Posterior vena cava (tissue), 2 donors: ENCODE data around the gene MAP2. TPM values are rescaled to one million over a fixed set of nuclear protein-coding genes. Genes with fewer than 3 reads are reported as not detected.

ENCODE experiments used
- DNase-seq: peaks from one replicate; pipeline ENCODE4 v3.0.0-alpha.2; 2020; ENCODE audit warnings: low spot score
- intact Hi-C, 2 donors: fragments of 100-400 bp; cut with DNase I; formaldehyde crosslinking; loops; one replicate each; pipeline versions ENCODE4 v1.14.1 to v1.14.2; 2022 to 2023
- total RNA-seq, 2 donors: library from RNA; stranded (reverse); fragmentation: NEBNext Ultra II Directional; extraction: Animal tissue kit (Norgen Biotek cat#: 25700); gene quantifications; one replicate each; pipeline ENCODE4 v1.2.1, GENCODE V29; 2021
- donor health status: DM: yes; HTN: yes; CAD: no.
- donor health status: DM: yes; HTN: yes; CAD: no.

MAP2 gene
- total RNA-seq, 2 donors from 2014 or later = 10.5 to 24.7 TPM

DNA sequence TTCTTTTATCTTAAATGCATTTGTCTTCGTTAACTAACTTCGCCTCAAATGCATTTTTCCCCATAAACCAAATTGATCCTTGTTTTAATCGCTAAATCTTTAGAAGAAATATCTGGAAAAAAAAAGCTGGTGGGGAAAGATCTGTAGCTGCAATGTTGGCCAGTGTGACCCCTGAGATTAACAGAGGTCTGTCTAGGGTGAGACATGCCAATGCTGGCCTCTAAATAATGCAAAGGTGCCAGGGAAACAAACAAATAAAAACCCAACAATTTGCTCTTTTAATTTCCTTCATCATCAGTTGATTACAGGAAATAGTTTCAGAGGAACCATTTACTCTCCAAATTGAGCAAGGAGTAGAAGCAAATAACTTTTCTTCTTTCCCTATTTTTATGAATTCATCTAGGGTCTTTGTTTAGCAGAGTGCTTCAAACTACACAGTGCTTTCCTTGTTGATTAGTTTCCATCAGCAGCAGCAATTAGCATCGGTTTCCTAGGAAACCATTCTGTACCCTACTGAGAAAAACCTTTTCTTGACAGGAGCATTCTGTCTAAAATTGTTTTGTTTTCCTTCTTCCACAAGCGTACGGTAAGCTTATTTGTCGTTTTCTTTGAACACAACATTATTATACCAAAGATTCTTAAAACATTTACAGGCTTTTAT, 247.3 kb downstream of the MAP2 start:
- intact Hi-C loops = no loop called here
- DNase-seq = no peak

- intact Hi-C loops = no loop called here
These were observed 250.0 kb downstream of the MAP2 start for GRCh38 chr2:209673811-209674210.

GRCh38 chr2:209680596-209680995, 256.7 kb downstream of the MAP2 start:
- intact Hi-C loops = no loop called here
- DNase-seq = no peak

More at GRCh38 chr2:209673811-209674210, 250.0 kb downstream of the MAP2 start:
- no peak for DNase-seq

DNA sequence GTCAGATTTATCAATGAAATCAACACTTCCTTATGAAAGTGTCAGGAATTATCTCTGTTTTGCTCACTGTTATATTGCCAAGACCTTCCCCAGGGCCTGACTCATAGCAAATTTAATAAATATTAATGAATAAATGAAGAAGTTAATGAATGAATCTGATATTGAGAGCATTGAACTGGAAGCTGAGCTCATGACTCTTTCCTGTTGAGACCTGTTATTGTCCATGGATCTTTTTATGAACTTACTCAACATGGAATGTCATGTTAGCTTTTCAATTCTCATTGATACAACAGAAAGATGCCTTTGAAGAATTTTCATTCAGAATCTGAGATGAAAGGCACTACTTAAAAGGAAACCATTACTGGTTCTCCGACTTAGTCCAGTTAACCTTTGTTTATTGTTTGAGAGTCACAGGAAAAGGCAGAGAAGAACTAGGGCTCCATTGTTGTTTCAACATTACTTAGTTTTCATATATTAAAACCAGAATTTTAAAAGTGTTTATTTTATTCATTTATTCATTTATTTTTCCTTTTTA, 257.4 kb downstream of the MAP2 start:
- intact Hi-C loops = no loop called here
- DNase-seq = no peak

DNA sequence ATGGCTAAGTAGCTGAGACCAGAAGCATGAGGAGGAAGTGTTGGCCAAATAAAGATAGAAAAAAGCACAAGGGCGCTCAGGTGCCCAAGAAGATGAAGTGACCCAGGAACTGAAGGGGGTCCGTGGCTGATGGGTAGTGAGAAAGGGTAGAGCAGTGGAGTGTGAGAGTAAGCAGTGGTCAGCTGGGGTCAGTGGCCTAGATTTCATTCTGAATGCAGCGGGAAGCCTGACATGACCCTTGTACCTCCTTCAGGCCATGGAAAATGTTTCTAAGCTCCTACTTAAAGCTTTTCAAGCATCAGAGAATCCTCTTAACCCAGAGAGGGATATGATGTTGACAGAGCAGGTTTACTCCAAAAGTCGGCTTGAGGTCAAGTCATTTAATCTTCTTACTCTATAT, 258.8 kb downstream of the MAP2 start:
- intact Hi-C loops = no loop called here
- DNase-seq = no peak

DNA sequence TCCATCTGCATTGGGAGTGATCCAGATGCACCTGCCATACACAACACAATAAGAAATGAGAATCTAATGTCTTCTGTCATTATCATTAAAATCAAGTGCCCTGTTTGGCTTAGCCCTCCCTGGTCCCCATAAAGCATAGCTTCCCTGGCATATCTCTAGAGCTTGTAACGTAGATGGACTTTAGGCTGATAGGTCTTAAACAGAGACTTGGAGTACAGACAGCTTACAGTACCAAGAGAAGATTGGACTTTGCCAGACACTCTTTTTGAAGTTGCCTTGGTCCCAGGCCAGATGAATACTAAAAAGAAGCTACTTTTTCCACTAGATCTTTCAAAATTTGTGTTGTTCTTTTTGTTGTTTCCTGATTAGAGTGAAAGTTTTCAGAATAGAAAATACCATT, 261.5 kb downstream of the MAP2 start:
- DNase-seq = no peak
- intact Hi-C loops = no loop called here

DNA sequence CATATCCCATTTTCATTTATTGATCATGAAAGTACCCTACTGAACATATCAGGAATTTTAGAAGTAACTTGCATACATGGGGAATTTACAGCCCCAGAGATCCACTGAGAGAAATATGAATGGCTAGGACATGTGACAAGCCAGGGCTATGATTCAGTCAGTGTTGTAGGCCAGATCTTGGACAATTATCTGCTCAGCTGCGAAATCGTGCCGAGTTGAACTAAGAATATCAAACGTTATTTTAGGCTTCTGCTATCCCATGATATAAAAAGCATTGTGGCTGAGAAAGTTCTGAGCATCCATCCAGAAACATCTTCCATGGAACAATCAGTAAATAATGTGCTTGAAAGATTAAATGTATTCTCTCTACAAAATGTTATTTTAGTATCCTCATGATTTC, 262.1 kb downstream of the MAP2 start:
- DNase-seq = no peak
- intact Hi-C loops = no loop called here

GRCh38 chr2:209686448-209686847, 262.6 kb downstream of the MAP2 start:
- no peak for DNase-seq
- intact Hi-C loops = no loop called here

DNA sequence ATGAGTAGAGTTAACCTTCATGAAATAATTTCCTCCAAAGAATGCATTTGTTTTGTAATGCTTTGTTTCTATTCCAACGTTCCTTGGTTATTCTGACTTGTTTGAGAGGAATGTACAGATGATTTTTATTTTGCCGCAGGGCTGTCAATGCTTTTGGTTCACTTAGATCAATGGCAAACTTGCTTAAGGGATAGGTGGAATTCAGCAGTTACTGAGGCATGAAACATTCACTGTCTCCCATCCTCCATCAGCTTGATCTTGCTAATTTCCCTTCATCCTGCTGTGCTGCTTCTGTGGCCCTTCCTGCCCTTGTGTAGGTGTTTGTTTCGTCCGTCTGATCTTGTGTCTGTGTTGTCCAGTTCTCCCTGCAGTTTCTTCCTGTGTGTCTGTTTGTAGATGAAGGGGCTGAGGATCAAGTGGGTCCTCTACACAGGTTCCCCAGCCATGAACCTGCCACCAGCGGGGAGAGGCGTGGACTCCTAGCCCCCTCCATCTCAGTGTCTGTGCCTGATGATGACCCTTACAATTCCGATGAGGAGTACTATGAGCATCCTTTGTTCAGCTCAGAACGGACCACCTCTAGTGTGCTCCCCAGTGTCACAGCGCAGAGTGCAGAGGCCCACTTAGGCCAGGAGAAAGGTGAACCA, 263.6 kb downstream of the MAP2 start:
- intact Hi-C loops = no loop called here
- no peak for DNase-seq

DNA sequence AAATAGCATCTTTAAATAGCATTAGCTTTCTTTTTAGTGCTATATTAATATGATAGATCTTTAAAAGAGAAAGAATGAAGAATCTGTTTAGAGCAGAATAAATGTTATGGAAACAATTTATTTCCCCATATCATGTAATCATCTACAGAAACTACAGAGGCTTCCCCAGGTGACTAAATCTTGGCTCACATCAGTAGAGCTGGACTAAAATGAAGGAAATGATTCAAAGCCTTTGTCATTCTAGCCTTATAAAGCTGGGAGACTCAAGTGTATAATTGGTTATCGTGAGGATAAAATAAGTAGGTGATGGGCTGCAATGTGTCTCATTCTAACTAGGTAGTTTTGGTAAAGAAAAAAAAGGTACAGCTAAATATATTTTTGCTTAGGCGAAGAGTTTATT, 264.5 kb downstream of the MAP2 start:
- intact Hi-C loops = no loop called here

DNA sequence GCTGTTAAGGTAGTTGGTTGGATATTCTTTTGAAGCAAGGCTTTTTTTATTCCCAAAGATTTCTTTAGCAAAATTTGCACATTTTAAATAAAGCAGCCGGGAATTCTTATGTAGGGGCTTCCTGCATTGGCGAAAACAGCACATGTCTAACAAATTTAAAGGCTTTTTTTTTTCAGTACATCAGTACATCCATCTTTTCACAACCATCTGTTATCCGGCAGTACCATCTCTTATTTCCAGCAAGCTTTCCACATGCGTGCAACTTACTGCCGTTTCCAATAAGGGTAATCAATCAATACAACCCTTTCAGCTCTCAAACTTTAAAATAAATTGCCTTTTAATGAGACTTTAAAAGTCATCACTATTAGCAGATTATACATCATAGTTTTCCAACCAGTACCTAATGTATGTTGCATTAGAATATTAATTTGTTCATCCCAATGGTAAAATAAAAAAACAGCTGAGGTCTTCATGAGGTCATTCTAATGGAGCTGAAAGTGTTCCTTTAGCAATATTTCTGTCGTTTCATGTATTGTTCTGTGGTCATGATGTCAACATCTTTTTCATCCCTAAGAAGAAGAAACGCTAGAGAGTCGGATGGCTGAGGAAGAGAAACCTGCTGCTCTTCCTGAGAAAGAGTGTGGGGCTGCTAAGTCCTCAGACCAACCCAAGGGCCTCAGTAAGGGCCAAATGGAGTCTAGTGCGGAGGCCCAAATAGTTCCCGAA, 266.3 kb downstream of the MAP2 start:
- intact Hi-C loops = no loop called here
- DNase-seq = no peak

More for the DNA sequence above, 264.5 kb downstream of the MAP2 start:
- no peak for DNase-seq

- intact Hi-C loops = no loop called here
- DNase-seq = no peak
These were observed 270.9 kb downstream of the MAP2 start for GRCh38 chr2:209694748-209695147.

DNA sequence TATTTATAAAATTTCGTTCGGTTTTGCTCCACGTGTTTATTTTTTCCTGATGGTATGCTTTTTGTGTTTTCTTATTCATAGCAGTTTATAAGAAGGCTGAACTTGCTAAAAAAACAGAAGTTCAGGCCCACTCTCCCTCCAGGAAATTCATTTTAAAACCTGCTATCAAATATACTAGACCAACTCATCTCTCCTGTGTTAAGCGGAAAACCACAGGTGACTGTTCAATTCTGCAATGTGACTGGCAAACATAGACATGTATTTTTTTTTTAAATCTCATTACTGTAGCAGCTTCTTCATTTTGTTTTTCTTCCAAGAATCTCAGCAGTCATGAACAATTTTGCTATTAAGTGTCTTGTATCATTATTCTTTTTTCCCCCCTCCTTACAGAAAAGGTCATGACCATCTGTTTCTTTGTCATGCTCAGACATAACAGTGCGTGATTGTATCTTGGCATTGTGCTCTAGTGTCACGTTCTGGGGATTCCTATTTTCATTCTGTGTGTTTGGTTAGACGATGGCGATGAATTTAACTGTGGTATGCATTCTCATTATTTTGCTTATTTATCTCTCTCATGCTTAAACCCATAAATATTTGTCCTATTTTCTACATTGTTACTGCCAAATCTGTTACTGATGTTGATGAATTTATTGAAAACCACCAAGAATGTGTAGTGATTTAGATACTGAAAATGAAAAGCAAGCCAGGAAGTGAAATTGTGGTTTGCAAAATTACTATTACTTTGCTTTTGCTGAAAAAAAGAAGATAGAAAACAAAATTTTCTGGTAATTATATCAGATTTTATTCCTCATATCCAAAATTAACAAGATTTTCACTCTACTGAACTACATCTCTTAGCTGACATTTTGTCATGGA, 273.2 kb downstream of the MAP2 start:
- no peak for DNase-seq
- intact Hi-C loops = no loop called here

DNA sequence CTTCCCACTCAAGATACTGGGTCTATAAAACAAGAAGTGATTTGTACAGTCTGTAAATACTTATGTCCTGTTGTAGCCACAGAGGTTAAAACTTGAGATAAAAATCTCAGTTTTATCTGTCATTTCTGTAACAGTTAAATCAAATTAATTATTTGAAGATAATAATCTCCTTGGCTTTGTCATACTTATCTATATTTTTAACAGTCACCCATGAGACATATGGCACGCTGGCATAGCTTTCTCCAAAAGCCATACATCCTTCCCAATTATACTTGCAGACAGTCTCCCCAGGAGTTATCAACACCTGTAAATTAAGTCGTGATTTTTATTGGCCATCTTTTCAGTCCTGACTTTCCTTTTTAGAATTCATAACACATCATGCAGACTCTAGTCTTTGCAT, 278.9 kb downstream of the MAP2 start:
- intact Hi-C loops = no loop called here
- no peak for DNase-seq

- no peak for DNase-seq
- intact Hi-C loops = no loop called here
These were observed 289.4 kb downstream of the MAP2 start for GRCh38 chr2:209713219-209713618.

DNA sequence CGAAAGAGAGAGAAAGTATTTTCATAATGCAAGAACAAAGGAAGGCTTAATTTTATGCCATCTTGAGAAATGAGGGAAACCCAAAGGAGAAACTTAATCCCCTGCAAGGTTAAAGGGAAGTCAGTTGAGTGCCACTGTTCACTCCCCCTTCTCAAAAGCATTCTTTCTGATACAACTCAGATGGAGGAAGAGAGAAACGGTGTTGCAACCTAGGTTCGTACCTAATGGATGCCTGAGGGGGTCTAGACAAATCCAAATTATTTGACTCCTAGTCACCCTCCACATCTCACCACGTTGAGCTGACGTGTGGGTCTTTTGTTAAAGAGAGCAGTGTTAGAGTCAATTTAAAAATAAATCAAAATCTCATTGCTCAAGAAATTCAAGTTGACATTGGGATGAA, 295.2 kb downstream of the MAP2 start:
- intact Hi-C loops = no loop called here
- no peak for DNase-seq

DNA sequence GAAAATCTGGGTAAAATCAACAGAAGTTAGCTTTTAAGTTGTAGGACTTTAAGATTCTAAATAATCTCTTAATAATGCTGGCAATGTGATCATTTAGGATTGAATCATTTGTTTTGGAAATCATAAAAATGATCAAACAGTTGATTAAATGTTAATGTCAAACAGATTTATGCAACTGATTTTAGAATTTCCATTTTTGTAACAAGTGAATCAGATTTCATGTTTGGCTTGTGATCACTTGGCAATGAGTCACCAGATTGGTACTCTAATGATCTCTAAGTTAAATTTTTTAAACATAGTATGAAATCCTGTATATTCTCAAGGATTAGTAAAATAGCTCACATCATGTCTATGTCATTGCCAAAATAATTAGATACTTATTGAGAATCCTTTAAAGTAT, 297.6 kb downstream of the MAP2 start:
- DNase-seq = no peak
- intact Hi-C loops = no loop called here

DNA sequence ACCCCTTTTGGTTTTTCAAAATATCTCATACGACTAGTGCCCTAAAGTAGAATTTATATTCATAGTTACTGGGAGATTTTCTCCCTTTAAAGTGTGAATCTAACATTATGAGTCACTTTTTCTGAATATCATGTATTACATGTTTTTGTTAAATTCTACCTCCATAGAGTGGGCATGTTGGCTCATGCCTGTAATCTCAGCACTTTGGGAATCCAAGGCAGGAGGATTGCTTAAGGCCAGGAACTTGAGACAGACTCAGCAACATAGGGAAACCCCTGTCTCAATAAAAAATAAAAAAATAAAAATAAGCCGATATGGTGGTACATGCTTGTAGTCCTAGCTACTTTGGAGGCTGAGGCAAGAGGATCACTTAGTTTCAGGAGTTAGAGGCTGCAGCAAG, 302.5 kb downstream of the MAP2 start:
- DNase-seq = no peak
- intact Hi-C loops = no loop called here

- no peak for DNase-seq
- intact Hi-C loops = no loop called here
These were observed 303.2 kb downstream of the MAP2 start for GRCh38 chr2:209727077-209727476.

DNA sequence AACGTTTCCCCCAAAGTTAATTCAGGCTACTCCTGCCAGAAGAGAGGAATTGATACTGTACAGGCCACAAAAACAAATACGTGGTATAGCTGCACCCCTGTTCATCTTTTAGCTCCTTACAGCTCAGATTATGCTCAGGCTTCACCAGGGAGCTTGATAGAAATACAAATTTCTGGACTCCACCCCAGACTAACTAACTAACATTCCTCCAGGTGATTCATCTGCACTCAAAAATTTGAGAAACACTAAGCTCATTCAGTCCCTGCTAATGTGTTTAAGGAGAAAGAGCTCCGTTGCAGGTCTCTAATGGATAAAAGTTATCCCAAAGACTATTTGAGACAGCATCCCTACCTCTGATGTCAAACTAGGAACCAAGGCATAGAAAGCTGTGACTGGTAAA, 311.0 kb downstream of the MAP2 start:
- no peak for DNase-seq
- intact Hi-C loops = no loop called here
